ENCODE measurements around the gene LHFPL3. TPM values are rescaled to one million over a fixed set of nuclear protein-coding genes. Genes with fewer than 3 reads are reported as not detected.

The LHFPL3 gene
- total RNA-seq, 1 donor from 2014 or later: not detected

DNA sequence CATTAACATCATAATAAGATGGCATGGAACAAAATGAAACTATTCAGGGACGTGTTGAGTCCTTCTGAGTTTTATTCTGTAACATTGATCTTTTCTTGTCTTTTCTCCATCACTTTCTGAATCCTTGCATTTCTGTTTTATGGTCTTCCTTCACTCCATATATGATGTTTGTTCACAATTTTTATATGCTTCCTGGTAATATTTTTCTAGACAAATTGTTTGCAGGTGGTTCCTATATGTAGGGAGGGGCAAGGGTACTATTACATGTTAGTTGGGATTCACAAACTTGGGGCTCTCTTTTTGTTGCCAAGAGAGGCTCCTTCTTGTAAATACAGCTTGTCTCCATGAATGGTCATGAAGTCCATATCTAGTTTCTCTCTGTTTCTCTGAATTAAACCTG lies 159.2 kb downstream of the LHFPL3 start:
- TF ChIP-seq, protein P1, sequence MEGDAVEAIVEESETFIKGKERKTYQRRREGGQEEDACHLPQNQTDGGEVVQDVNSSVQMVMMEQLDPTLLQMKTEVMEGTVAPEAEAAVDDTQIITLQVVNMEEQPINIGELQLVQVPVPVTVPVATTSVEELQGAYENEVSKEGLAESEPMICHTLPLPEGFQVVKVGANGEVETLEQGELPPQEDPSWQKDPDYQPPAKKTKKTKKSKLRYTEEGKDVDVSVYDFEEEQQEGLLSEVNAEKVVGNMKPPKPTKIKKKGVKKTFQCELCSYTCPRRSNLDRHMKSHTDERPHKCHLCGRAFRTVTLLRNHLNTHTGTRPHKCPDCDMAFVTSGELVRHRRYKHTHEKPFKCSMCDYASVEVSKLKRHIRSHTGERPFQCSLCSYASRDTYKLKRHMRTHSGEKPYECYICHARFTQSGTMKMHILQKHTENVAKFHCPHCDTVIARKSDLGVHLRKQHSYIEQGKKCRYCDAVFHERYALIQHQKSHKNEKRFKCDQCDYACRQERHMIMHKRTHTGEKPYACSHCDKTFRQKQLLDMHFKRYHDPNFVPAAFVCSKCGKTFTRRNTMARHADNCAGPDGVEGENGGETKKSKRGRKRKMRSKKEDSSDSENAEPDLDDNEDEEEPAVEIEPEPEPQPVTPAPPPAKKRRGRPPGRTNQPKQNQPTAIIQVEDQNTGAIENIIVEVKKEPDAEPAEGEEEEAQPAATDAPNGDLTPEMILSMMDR (conservative IDR thresholded peaks at IDR 0.05; ENCODE audit: low read depth, low read length): no peak

DNA sequence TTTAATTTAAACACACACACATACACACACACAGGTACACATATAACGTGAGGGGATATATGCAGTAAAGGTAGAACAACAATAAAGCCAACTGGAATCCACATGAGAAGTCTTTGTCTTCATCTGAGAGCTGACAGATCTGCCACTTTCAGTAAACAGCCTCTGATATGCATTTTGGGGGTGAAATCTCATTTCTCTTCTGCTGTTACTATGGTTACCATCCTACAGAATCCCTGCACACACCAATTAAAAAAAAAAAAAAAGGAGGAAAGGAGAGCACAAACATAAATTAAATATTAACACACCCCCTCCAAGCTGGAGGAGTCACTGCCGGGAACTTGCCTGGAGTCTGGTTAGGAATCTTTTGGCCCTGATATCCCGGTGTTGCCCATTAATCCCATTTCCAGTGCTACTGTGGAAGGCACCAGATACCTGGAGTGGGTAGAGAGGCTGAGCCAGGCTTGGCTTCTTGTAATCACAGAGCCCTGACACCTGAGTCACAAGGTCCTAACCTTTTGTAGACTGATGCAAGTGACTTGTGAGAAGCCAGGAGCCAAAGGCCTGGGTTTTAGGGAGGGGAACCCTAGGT lies 169.1 kb downstream of the LHFPL3 start:
- DNase-seq (ENCODE audit: low read depth): no peak
- TF ChIP-seq, protein P1 (conservative IDR thresholded peaks at IDR 0.05; ENCODE audit: low read depth, low read length): no peak
- H3K4me3 ChIP-seq (ENCODE audit: low read depth, low read length): no peak overlapping the region

More for the DNA sequence above, 159.2 kb downstream of the LHFPL3 start:
- DNase-seq (ENCODE audit: low read depth): no peak
- no peak overlapping the region for H3K4me3 ChIP-seq (ENCODE audit: low read depth, low read length)

DNA sequence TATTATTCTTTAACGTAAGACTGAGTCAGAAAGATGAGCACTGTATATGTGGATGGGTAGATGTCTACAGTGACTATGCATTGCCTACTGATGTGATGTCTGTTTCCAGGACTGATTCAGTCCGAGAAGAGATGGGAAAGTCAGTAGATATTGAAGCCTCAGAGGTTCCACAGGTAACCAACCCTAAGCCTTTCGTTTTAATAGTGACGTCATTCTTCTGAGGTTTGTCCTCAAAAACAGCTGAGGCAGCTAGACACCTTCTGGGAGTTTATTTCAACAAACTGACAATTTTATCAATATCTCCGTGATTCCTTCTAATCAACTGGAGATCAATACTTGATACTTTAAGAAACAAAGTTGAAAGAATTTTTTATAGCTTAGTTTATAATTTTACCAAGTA lies 171.6 kb downstream of the LHFPL3 start:
- H3K4me3 ChIP-seq (ENCODE audit: low read depth, low read length): no peak overlapping the region
- TF ChIP-seq, protein P1 (conservative IDR thresholded peaks at IDR 0.05; ENCODE audit: low read depth, low read length): no peak
- no peak for DNase-seq (ENCODE audit: low read depth)

DNA sequence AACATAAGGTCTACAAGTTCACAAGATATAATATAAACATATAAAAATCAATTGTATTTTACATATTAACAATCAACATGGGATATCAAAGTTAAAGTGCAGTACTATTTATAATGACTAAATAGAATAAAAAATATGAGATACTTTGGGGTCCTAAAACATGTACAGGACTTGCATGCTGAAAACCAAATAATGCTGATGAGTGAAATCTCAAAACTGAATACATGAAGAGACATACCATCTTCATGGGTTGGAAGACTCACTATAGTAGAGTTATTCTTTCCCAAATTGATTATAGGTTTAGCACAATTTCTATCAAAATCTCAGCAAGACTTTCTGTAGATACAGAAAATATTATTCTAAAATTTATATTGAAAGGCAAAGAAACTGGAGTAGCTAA lies 181.5 kb downstream of the LHFPL3 start:
- H3K4me3 ChIP-seq (ENCODE audit: low read depth, low read length): no peak overlapping the region
- no peak for DNase-seq (ENCODE audit: low read depth)
- TF ChIP-seq, protein P1 (conservative IDR thresholded peaks at IDR 0.05; ENCODE audit: low read depth, low read length): no peak

DNA sequence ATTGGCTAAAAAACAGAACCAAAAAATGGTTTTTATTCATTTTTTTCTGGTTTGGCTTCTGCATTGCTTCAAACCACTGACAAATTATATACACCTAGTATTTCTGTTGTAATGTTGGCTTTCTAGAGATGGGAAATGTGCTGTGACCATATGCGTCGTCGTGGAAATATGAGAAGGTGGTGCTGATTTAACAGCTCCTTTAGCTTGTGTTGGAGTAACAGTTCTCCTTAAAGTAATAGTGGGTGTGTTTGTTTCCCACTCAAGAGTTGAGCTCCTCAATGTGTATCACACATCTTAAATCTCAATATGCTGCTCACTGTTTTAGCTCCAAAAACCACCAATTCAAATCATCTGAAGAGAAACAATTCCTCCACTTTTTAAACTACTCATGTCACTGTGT lies 196.4 kb downstream of the LHFPL3 start:
- TF ChIP-seq, protein P1 (conservative IDR thresholded peaks at IDR 0.05; ENCODE audit: low read depth, low read length): no peak
- DNase-seq (ENCODE audit: low read depth): no peak
- H3K4me3 ChIP-seq (ENCODE audit: low read depth, low read length): no peak overlapping the region

DNA sequence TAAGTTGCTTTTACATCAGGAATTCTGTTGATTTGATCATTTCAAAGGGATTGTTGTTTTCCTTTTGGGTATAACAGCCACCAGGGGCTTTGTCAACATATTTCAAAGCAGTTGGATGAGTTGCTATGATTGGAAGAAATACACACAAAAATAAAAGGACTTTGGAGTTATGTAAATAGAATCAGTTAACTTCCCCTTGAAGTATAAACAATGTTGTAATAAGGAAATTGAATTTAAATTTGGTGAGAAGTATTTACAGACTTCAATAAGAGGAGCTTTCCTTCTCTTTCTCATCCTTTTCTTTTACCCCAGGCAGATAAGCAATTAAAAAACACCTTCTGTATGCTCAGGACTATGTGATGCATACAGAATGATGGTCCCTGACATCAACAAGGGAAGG lies 199.7 kb downstream of the LHFPL3 start:
- TF ChIP-seq, protein P1 (conservative IDR thresholded peaks at IDR 0.05; ENCODE audit: low read depth, low read length): no peak
- no peak overlapping the region for H3K4me3 ChIP-seq (ENCODE audit: low read depth, low read length)
- no peak for DNase-seq (ENCODE audit: low read depth)

DNA sequence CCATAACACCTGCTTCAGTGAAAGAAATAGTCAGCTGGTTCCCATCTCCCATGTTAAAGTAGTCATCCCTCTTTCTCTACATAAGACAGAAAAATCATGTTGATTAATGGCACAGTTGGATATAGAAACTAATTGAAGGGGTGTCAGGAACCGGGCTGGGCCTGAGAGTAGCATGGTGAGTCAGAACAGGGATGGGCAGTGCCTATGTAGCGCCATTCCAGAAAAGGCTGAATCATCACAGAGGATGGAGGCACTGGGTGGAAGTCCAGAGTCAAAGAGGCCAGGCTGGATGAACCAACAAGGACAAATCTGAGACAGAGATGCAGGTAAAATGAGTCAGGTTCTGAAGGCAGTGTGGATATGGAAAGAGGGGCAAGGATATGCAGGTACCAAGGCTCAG lies 201.2 kb downstream of the LHFPL3 start:
- no peak for DNase-seq (ENCODE audit: low read depth)
- no peak overlapping the region for H3K4me3 ChIP-seq (ENCODE audit: low read depth, low read length)
- TF ChIP-seq, protein P1 (conservative IDR thresholded peaks at IDR 0.05; ENCODE audit: low read depth, low read length): no peak

Data from epithelial cell of proximal tubule (primary cell).